HepG2 (cell line): Measurements from ENCODE around the gene MRPL42. TPM values are rescaled to one million over a fixed set of nuclear protein-coding genes. Genes with fewer than 3 reads are reported as not detected.

Source experiments
- CHD2 ChIP-seq: IDR thresholded peaks from 2 replicates; pipeline ENCODE4 v1.6.1; 2011; ENCODE audit warnings: low read depth, low read length, improper control_type of control experiment
- GZF1 ChIP-seq: sonication (generic); formaldehyde crosslinking; IDR thresholded peaks from 2 replicates; pipeline ENCODE4 v1.5.1; 2020; ENCODE audit warnings: mild to moderate bottlenecking, missing genetic modification reagents
- SP5 ChIP-seq: IDR thresholded peaks from 2 replicates; pipeline ENCODE4 v1.6.1; 2016; ENCODE audit warnings: low read depth, borderline replicate concordance
- ZKSCAN5 ChIP-seq: sonication (generic); formaldehyde crosslinking; IDR thresholded peaks from 2 replicates; pipeline ENCODE4 v1.5.1; 2020; ENCODE audit warnings: mild to moderate bottlenecking, missing genetic modification reagents
- ZNF674 ChIP-seq: sonication (generic); formaldehyde crosslinking; IDR thresholded peaks from 2 replicates; pipeline ENCODE4 v1.5.0; 2020; ENCODE audit warnings: low read depth, mild to moderate bottlenecking, missing genetic modification reagents
- polyA plus RNA-seq, 8 experiments: library from polyadenylated mRNA; depleted of rRNA in 3 of 8; stranded (reverse) in 7 of 8; unstranded in 1 of 8; fragments of >200 nt; fragmentation: Illumina TruSeq in 4 of 8; extraction: Trizol in 4 of 8; gene quantifications; 2 replicates each; pipeline versions ENCODE4 v1.2.1 to v1.2.3, GENCODE V29; 2011 to 2016; ENCODE audit warnings: low read depth in 4 of 8, missing spikeins in 1 of 8, mixed read lengths in 1 of 8; ENCODE audit not compliant: insufficient read depth in 1 of 8
- total RNA-seq, 5 experiments: library from RNA; depleted of rRNA; stranded (reverse); fragments of >200 nt; fragmentation: Illumina TruSeq; extraction: Trizol; gene quantifications; 2 replicates each; pipeline ENCODE4 v1.2.3, GENCODE V29; 2016; ENCODE audit warnings: low read depth in 1 of 5
- TF ChIP-seq, protein P1 (sequence below): sonication (generic); formaldehyde crosslinking; IDR thresholded peaks from 2 replicates; pipeline ENCODE4 v1.4.0; 2020; ENCODE audit warnings: missing genetic modification reagents, borderline replicate concordance
- TF ChIP-seq, protein P2 (sequence below): IDR thresholded peaks from 2 replicates; pipeline ENCODE4 v1.4.0; 2020; ENCODE audit warnings: mild to moderate bottlenecking, missing genetic modification reagents

The MRPL42 gene
- total and polyA plus RNA-seq, 2 of the 13 experiments (the other 11 are each of a cell fraction or from before 2014, with no cell fraction given), result 93.3 to 148 TPM

DNA sequence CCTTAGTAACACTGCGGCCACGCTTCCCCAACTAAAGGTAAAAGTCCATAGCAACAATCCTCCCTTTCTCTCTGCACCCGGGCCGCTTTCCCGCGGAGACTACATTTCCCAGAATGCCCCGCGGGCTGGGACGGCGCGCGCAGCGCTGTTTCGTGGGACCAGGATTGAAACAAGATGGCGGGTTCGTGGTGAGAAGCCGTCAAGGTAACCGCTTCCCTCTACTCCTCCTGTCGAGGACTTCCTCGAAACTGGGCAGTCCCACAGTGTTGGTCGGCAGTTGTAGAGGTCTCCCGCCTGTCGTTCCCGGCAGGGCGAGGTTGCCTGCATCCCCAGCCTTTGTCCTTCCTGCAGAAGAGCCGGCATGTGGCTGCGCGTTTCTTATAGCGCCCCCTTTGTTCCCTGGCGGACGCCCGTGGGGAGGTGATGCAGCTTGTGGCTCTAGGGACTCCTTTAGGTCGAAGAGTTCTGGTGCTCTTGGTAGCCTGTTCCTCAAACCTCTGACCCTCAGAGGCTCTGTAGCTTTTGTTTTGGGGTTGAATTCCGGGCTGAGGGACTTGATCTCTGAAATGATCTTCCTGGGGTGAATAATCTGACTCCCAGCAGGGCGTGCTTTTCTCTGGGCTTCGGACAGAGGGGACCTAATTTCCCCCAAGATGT is at the start of gene MRPL42 (continued):
- TF ChIP-seq, protein P1, sequence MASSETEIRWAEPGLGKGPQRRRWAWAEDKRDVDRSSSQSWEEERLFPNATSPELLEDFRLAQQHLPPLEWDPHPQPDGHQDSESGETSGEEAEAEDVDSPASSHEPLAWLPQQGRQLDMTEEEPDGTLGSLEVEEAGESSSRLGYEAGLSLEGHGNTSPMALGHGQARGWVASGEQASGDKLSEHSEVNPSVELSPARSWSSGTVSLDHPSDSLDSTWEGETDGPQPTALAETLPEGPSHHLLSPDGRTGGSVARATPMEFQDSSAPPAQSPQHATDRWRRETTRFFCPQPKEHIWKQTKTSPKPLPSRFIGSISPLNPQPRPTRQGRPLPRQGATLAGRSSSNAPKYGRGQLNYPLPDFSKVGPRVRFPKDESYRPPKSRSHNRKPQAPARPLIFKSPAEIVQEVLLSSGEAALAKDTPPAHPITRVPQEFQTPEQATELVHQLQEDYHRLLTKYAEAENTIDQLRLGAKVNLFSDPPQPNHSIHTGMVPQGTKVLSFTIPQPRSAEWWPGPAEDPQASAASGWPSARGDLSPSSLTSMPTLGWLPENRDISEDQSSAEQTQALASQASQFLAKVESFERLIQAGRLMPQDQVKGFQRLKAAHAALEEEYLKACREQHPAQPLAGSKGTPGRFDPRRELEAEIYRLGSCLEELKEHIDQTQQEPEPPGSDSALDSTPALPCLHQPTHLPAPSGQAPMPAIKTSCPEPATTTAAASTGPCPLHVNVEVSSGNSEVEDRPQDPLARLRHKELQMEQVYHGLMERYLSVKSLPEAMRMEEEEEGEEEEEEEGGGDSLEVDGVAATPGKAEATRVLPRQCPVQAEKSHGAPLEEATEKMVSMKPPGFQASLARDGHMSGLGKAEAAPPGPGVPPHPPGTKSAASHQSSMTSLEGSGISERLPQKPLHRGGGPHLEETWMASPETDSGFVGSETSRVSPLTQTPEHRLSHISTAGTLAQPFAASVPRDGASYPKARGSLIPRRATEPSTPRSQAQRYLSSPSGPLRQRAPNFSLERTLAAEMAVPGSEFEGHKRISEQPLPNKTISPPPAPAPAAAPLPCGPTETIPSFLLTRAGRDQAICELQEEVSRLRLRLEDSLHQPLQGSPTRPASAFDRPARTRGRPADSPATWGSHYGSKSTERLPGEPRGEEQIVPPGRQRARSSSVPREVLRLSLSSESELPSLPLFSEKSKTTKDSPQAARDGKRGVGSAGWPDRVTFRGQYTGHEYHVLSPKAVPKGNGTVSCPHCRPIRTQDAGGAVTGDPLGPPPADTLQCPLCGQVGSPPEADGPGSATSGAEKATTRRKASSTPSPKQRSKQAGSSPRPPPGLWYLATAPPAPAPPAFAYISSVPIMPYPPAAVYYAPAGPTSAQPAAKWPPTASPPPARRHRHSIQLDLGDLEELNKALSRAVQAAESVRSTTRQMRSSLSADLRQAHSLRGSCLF, result no peak
- 0 out of 2 replicates have a peak, but pooled peaks have one; percentile 60 for TF ChIP-seq GZF1 (CRISPR knock-in tag)
- no peak for TF ChIP-seq ZNF674
- TF ChIP-seq CHD2, result 0 out of 2 replicates have a peak, but pooled peaks have one; percentile 12
- no peak for TF ChIP-seq SP5
- TF ChIP-seq ZKSCAN5 (CRISPR knock-in tag), result peak; percentile 75
- TF ChIP-seq, protein P2, sequence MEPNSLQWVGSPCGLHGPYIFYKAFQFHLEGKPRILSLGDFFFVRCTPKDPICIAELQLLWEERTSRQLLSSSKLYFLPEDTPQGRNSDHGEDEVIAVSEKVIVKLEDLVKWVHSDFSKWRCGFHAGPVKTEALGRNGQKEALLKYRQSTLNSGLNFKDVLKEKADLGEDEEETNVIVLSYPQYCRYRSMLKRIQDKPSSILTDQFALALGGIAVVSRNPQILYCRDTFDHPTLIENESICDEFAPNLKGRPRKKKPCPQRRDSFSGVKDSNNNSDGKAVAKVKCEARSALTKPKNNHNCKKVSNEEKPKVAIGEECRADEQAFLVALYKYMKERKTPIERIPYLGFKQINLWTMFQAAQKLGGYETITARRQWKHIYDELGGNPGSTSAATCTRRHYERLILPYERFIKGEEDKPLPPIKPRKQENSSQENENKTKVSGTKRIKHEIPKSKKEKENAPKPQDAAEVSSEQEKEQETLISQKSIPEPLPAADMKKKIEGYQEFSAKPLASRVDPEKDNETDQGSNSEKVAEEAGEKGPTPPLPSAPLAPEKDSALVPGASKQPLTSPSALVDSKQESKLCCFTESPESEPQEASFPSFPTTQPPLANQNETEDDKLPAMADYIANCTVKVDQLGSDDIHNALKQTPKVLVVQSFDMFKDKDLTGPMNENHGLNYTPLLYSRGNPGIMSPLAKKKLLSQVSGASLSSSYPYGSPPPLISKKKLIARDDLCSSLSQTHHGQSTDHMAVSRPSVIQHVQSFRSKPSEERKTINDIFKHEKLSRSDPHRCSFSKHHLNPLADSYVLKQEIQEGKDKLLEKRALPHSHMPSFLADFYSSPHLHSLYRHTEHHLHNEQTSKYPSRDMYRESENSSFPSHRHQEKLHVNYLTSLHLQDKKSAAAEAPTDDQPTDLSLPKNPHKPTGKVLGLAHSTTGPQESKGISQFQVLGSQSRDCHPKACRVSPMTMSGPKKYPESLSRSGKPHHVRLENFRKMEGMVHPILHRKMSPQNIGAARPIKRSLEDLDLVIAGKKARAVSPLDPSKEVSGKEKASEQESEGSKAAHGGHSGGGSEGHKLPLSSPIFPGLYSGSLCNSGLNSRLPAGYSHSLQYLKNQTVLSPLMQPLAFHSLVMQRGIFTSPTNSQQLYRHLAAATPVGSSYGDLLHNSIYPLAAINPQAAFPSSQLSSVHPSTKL (CRISPR knock-in tag), result peak; percentile 52; the same call in 1 of the 2 replicates
